Thyroid gland (tissue), 4 donors: ENCODE results near the gene PXT1.

Experiments
- POLR2A ChIP-seq, 2 donors: fragments of 450-650 bp; IDR thresholded peaks; one replicate each; pipeline ENCODE4 v1.6.1; 2017; ENCODE audit warnings: antibody characterized with exemption in 2 of 2, mild to moderate bottlenecking in 2 of 2, moderate library complexity in 1 of 2
- TF ChIP-seq, protein P1 (sequence below), 6 experiments: fragments of 200-600 bp in 3 of 6; fragments of 450-650 bp in 3 of 6; sonication (generic) in 3 of 6; IDR thresholded peaks; one replicate each; pipeline ENCODE4 v1.5.1; 2016 to 2019; ENCODE audit warnings: antibody characterized with exemption in 6 of 6, mild to moderate bottlenecking in 2 of 6, inconsistent platforms in 1 of 6, moderate library complexity in 1 of 6

DNA sequence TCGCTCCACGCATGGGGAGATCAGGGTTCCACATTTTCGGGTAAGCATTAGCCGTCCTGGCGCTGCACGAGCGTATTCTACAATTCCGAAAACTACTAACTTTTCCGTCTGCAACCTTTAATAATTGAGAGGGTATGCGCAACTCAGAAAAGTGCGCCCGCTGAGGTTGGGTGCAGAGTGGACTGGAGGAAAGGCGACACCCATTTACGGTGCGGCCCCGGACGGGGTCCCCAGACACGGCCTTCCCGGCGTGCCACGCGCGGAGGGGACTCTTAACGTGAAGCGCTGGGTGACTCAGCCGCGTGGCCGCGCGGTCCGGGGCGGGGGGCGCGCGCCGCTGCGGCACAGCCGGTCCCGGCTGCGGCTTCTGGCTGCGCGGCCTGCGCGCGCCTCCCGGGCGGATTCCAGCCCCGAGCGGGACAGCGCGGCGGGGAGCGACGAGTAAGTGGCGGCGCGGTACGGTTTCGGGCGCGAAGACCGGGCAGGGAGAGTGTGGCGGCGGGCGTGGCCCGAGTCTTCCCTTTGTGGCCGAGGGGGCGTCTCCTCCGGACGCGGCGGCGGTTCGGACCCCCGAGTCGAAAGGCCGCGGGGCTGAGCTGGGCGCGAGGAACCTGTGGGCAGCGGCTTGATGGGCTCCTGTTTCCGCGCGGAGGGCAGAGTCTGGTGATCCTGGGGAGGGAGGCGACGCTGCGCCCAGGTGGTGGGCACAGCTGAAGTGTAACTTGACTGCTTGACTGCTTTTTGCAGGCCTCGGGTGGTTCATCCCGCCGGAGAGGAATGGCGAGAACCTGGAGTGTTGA, at the start of gene PXT1, which contains the start of gene KCTD20:
- TF ChIP-seq, protein P1, sequence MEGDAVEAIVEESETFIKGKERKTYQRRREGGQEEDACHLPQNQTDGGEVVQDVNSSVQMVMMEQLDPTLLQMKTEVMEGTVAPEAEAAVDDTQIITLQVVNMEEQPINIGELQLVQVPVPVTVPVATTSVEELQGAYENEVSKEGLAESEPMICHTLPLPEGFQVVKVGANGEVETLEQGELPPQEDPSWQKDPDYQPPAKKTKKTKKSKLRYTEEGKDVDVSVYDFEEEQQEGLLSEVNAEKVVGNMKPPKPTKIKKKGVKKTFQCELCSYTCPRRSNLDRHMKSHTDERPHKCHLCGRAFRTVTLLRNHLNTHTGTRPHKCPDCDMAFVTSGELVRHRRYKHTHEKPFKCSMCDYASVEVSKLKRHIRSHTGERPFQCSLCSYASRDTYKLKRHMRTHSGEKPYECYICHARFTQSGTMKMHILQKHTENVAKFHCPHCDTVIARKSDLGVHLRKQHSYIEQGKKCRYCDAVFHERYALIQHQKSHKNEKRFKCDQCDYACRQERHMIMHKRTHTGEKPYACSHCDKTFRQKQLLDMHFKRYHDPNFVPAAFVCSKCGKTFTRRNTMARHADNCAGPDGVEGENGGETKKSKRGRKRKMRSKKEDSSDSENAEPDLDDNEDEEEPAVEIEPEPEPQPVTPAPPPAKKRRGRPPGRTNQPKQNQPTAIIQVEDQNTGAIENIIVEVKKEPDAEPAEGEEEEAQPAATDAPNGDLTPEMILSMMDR (IDR thresholded peaks at IDR 0.05), result peak in 1 of 6 experiments; percentile 8
- TF ChIP-seq POLR2A (IDR thresholded peaks at IDR 0.05), result peak in 1 of 2 donors; percentile 88
